GM23338 (cell line): Measurements from ENCODE around the gene CAMSAP3. TPM values are rescaled to one million over a fixed set of nuclear protein-coding genes. Genes with fewer than 3 reads are reported as not detected.

Source experiments
- ATAC-seq: fragments of 200-7000 bp; cut with Tn5 transposase; 3 replicates; pipeline ENCODE4 v1.9.1; 2020
- DNase-seq: peaks from one replicate; pipeline ENCODE4 v3.0.0-alpha.2; 2015; ENCODE audit warnings: low spot score
- H2AFZ ChIP-seq: fragments of 200-600 bp; sonication (generic); 2 replicates; pipeline ENCODE4 v1.8.0; 2016; ENCODE audit warnings: antibody characterized with exemption, mild to moderate bottlenecking, moderate library complexity
- H3F3A ChIP-seq: fragments of 200-600 bp; sonication (generic); replicated peaks from 2 replicates; pipeline ENCODE4 v1.8.0; 2017; ENCODE audit warnings: antibody characterized with exemption, mixed run types, low read depth
- H3K27ac ChIP-seq: fragments of 200-600 bp; sonication (generic); 2 replicates; pipeline ENCODE4 v1.6.1; 2016; ENCODE audit warnings: low read depth
- H3K27me3 ChIP-seq: fragments of 200-600 bp; sonication (generic); 2 replicates; pipeline ENCODE4 v1.8.0; 2016; ENCODE audit warnings: mild to moderate bottlenecking, mixed run types, moderate library complexity; ENCODE audit not compliant: insufficient read depth
- H3K36me3 ChIP-seq: fragments of 200-600 bp; sonication (generic); 2 replicates; pipeline ENCODE4 v1.8.0; 2016; ENCODE audit warnings: mild to moderate bottlenecking; ENCODE audit not compliant: insufficient read depth
- H3K4me1 ChIP-seq: fragments of 200-600 bp; sonication (generic); 2 replicates; pipeline ENCODE4 v1.8.0; 2016; ENCODE audit warnings: mild to moderate bottlenecking, moderate library complexity; ENCODE audit not compliant: insufficient read depth
- H3K4me2 ChIP-seq: fragments of 200-600 bp; sonication (generic); 2 replicates; pipeline ENCODE4 v1.7.1; 2017; ENCODE audit warnings: mixed run types
- H3K4me3 ChIP-seq: fragments of 200-600 bp; sonication (generic); 2 replicates; pipeline ENCODE4 v1.6.1; 2016; ENCODE audit warnings: mixed run types
- H3K79me2 ChIP-seq: fragments of 200-600 bp; sonication (generic); replicated peaks from 2 replicates; pipeline ENCODE4 v1.8.0; 2017; ENCODE audit warnings: mild to moderate bottlenecking; ENCODE audit not compliant: insufficient read depth
- H3K9me2 ChIP-seq: fragments of 200-600 bp; sonication (generic); 2 replicates; pipeline ENCODE4 v1.8.0; 2017; ENCODE audit not compliant: insufficient read depth
- H4K20me1 ChIP-seq: fragments of 200-600 bp; sonication (generic); replicated peaks from 2 replicates; pipeline ENCODE4 v1.8.0; 2017; ENCODE audit warnings: mild to moderate bottlenecking; ENCODE audit not compliant: insufficient read depth
- H3K27ac Mint-ChIP-seq: 2 replicates; pipeline ENCODE4 v1.8.0; 2020; ENCODE audit warnings: inconsistent platforms, mild to moderate bottlenecking, moderate library complexity, mixed read lengths
- H3K27me3 Mint-ChIP-seq: 3 replicates; pipeline ENCODE4 v1.8.0; 2022; ENCODE audit warnings: low read depth, mild to moderate bottlenecking, moderate library complexity, mixed read lengths, inconsistent platforms; ENCODE audit not compliant: insufficient read depth, poor library complexity
- H3K36me3 Mint-ChIP-seq: 3 replicates; pipeline ENCODE4 v1.8.0; 2021; ENCODE audit warnings: low read depth, mild to moderate bottlenecking, inconsistent platforms, moderate library complexity, mixed read lengths
- H3K4me1 Mint-ChIP-seq: 3 replicates; pipeline ENCODE4 v1.8.0; 2020; ENCODE audit warnings: mild to moderate bottlenecking, inconsistent platforms, mixed read lengths
- H3K4me3 Mint-ChIP-seq: 3 replicates; pipeline ENCODE4 v1.8.0; 2021; ENCODE audit warnings: moderate library complexity, mild to moderate bottlenecking, inconsistent platforms, mixed read lengths
- H3K9me3 Mint-ChIP-seq: 3 replicates; pipeline ENCODE4 v1.8.0; 2020; ENCODE audit warnings: moderate library complexity, mild to moderate bottlenecking, inconsistent platforms, mixed read lengths
- CREB1 ChIP-seq: fragments of 250-450 bp; sonication (Bioruptor Pico); IDR thresholded peaks from 2 replicates; pipeline ENCODE4 v1.5.0; 2020; ENCODE audit warnings: low read depth, mild to moderate bottlenecking, moderate library complexity
- CTCF ChIP-seq, 2 experiments: fragments of 200-600 bp in 1 of 2; sonication (generic) in 1 of 2; conservative IDR thresholded peaks; 2 replicates each; pipeline versions ENCODE4 v1.5.1 to v1.6.1; 2016 to 2017; ENCODE audit warnings: antibody characterized with exemption in 2 of 2, low read depth in 2 of 2, mild to moderate bottlenecking in 2 of 2, moderate library complexity in 1 of 2
- EZH2 ChIP-seq: fragments of 200-600 bp; sonication (generic); IDR thresholded peaks from one replicate; pipeline ENCODE4 v1.8.0; 2017; ENCODE audit warnings: antibody characterized with exemption, mild to moderate bottlenecking, low read depth; ENCODE audit not compliant: unreplicated experiment
- EZH2phosphoT487 ChIP-seq: fragments of 200-600 bp; sonication (generic); IDR thresholded peaks from one replicate; pipeline ENCODE4 v1.8.1; 2018; ENCODE audit warnings: antibody characterized with exemption; ENCODE audit not compliant: unreplicated experiment
- JUNB ChIP-seq: IDR thresholded peaks from one replicate; pipeline ENCODE4 v1.6.1; 2016; ENCODE audit warnings: antibody characterized with exemption; ENCODE audit not compliant: unreplicated experiment
- NANOG ChIP-seq: IDR thresholded peaks from 2 replicates; pipeline ENCODE4 v1.6.1; 2016; ENCODE audit warnings: antibody characterized with exemption, borderline replicate concordance
- REST ChIP-seq: IDR thresholded peaks from one replicate; pipeline ENCODE4 v1.6.1; 2018; ENCODE audit warnings: antibody characterized with exemption; ENCODE audit not compliant: unreplicated experiment
- ZNF462 ChIP-seq: fragments of 250-450 bp; sonication (Bioruptor Pico); IDR thresholded peaks from 2 replicates; pipeline ENCODE4 v1.5.0; 2020; ENCODE audit warnings: mild to moderate bottlenecking, moderate library complexity
- polyA plus RNA-seq: library from polyadenylated mRNA; unstranded; fragments of >200 nt; fragmentation: Nextera tagmentation; extraction: Ambion mirVana; gene quantifications from 2 replicates; pipeline ENCODE4 v1.2.1, GENCODE V29; 2016
- total RNA-seq: library from RNA; depleted of rRNA; stranded (reverse); fragments of >200 nt; shearing (Covaris generic); gene quantifications from 2 replicates; pipeline ENCODE4 v1.2.3, GENCODE V29; 2014

Gene CAMSAP3
- total and polyA plus RNA-seq, 2 experiments from 2014 or later: 6.4 to 32.2 TPM

GRCh38 chr19:7610491-7611240 lies 15.0 kb downstream of the CAMSAP3 start:
- Histone ChIP-seq H3K27ac (no peak overlapping the region), H3K36me3 (no peaks in the 10 kb centered on the region; the same call in 1 of the 2 replicates), H3F3A (no peaks in the 10 kb centered on the region), H4K20me1 (peaks cover 4% of the 10 kb centered on the region; the same call in 1 of the 2 replicates), H3K9me2 (no peaks in the 10 kb centered on the region), H3K27me3 (no peaks in the 10 kb centered on the region), H2AFZ (no peak overlapping the region), H3K79me2 (no peaks in the 10 kb centered on the region), H3K4me2 (no peak overlapping the region), H3K4me3 (no peak overlapping the region), H3K4me1 (no peaks in the 10 kb centered on the region)
- H3K4me1 Mint-ChIP-seq: peaks cover 3% of the 10 kb centered on the region; the same call in 2 of the 3 replicates
- peaks cover 2% of the 10 kb centered on the region; the same call in 2 of the 3 replicates for H3K9me3 Mint-ChIP-seq
- H3K4me3 Mint-ChIP-seq: no peak overlapping the region
- DNase-seq (no peak), ATAC-seq (no peak)
- peaks cover 23% of the 10 kb centered on the region for H3K36me3 Mint-ChIP-seq
- no peak overlapping the region for H3K27ac Mint-ChIP-seq
- H3K27me3 Mint-ChIP-seq: peaks cover 6% of the 10 kb centered on the region
- TF ChIP-seq JUNB (no peak), CTCF (conservative IDR thresholded peaks at IDR 0.05; ENCODE audit: low read depth in 2 of 2) (no peak), EZH2 (no peak), CREB1 (CRISPR knock-in tag) (no peak), EZH2phosphoT487 (no peak), ZNF462 (no peak), REST (no peak), NANOG (no peak)
